ENCODE data around the gene RNF26.

The RNF26 gene

GRCh38 chr11:119374632-119375336, 40.5 kb downstream of the RNF26 start:
- H3K27ac ChIP-seq: no peak overlapping the region
- TF ChIP-seq ZFX (IDR thresholded peaks at IDR 0.05; ENCODE audit: borderline replicate concordance) (no peak), CTCF (IDR thresholded peaks at IDR 0.05) (no peak)

GRCh38 chr11:119375337-119376196, 41.2 kb downstream of the RNF26 start:
- TF ChIP-seq ZFX (IDR thresholded peaks at IDR 0.05; ENCODE audit: borderline replicate concordance) (no peak), CTCF (IDR thresholded peaks at IDR 0.05) (no peak)

GRCh38 chr11:119376197-119376847, 42.0 kb downstream of the RNF26 start:
- TF ChIP-seq CTCF (IDR thresholded peaks at IDR 0.05): no peak
- no peak for TF ChIP-seq ZFX (IDR thresholded peaks at IDR 0.05; ENCODE audit: borderline replicate concordance)
- no peak overlapping the region for H3K27ac ChIP-seq

More at GRCh38 chr11:119375337-119376196, 41.2 kb downstream of the RNF26 start:
- no peak overlapping the region for H3K27ac ChIP-seq

- TF ChIP-seq CTCF (IDR thresholded peaks at IDR 0.05) (no peak), ZFX (IDR thresholded peaks at IDR 0.05; ENCODE audit: borderline replicate concordance) (no peak)
- H3K27ac ChIP-seq: no peak overlapping the region
Observed at GRCh38 chr11:119377112-119377901, 43.0 kb downstream of the RNF26 start.

- TF ChIP-seq CTCF (IDR thresholded peaks at IDR 0.05) (no peak), ZFX (IDR thresholded peaks at IDR 0.05; ENCODE audit: borderline replicate concordance) (no peak)
- no peak overlapping the region for H3K27ac ChIP-seq
Observed at GRCh38 chr11:119377961-119378667, 43.8 kb downstream of the RNF26 start.

GRCh38 chr11:119378851-119379465, 44.6 kb downstream of the RNF26 start:
- H3K27ac ChIP-seq: no peak overlapping the region
- TF ChIP-seq ZFX (IDR thresholded peaks at IDR 0.05; ENCODE audit: borderline replicate concordance): no peak
- TF ChIP-seq CTCF (IDR thresholded peaks at IDR 0.05): no peak
